Pons (tissue), 1 donor: ENCODE results near the gene ATRAID.

Experiments used
- DNase-seq: peaks from one replicate; pipeline ENCODE4 v3.0.0-alpha.2; 2016; ENCODE audit warnings: low spot score

Gene ATRAID

DNA sequence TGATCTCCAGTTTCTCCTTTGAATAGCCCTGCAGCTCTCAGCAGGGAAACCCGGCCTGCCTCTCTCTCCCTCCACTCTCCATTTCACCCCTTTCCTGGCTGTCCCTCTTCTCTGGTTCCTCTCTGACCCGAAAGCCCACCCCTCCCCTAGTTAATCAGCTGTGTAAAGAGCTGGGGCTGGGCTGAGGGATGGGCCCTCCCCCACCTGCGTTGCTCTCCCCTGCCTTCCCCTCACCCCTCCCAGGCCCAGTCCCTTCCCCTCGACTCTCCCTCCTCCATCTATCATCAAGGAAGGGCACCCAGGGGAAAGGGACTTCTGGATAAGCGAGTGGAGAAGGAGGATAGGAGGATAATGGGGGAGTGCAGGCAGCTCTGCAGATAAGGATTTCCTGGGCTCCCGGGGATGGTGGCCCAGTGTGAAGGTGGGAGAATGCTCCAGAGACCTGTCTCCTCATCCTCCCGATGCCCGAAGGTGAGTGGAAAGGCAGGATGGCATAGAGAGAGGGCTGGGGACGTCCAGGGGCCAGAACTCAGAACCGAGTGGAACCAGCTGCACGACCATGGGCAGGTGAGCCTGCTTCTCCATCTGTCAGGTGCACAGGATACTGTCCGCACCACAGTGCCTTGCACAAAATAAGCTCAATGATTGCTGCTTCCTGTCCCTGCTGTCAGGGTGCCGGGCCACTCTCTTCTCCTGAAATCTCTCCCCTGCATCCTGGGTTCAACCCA, 39.0 kb downstream of the ATRAID start:
- no peak for DNase-seq

- DNase-seq: no peak
Observed at GRCh38 chr2:27251766-27252165, 39.9 kb downstream of the ATRAID start.

DNA sequence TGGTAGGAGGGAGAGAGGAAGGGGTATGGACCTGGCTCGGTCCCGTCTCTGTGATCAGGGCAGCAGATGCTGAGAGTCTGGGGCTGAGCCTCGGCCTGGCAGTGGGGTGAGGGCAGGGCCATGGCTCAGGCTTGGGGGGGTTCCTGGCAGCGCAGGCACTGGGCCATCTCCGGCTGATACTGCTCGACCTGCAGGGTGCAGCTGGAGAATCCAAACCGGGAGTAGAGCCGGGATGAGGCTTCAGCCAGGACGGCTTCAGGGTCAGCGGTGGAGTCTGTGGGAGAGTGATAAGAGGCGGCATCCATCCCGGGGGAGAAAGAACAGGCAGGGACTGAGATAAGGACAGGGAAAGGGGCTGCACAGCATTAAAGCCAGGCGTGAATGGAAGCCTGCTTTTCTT, 43.3 kb downstream of the ATRAID start:
- DNase-seq: no peak

- no peak for DNase-seq
Observed at GRCh38 chr2:27255660-27256059, 43.8 kb downstream of the ATRAID start.

GRCh38 chr2:27256855-27257454, 45.1 kb downstream of the ATRAID start:
- no peak for DNase-seq

DNA sequence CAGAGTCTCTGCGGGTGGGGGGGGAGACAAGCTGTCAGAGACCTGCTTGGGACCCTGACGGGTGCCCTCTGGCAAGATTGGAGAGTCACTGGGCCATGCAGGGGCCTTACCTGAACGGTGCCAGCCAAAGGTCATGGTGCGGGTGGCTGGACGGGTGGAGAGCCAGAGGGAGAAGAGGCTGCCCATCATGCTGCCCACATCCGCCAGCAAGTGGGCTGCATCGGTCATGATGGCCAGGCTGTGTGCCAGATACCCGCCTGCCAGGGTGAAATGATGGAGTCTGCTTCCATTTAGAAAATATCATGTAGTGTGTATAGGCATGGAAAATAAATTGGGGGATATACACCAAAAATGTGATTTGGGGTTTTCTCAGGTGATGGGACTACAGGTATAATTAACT, 46.2 kb downstream of the ATRAID start:
- no peak for DNase-seq

DNA sequence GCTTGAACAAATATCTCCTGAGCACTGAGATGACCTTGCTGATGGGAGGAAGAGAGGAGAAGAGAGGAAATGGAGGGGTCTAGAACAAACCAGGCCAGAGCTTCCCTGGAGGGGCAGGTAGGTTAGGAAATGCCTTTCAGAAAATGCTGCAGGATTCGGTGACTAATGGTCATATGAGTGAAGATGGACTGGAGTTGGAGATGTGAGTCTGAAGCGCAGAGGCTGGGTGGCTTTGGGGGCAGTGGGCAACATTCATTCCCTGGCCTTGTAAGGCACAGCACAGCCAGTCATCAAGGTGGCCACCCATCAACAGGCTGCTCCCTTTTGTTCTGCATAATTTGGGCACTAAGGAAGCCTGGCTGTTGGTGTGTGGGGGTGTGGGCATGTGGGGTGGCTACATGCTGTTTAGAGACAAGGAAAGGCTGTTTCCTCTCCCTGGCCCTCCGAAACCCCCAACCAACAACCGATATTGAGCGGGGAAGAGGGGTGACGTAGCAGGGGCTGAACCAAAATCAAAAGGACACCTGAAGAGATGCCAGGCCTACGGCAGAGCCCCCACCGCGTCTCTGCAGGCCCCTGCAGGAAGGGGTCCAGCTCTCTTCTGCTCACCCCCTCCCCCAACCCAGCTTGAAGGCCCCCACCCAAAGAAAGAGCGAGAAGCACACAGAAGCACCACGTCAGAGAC, 49.5 kb downstream of the ATRAID start:
- no peak for DNase-seq

- DNase-seq: no peak
Observed at GRCh38 chr2:27261926-27262298, 50.1 kb downstream of the ATRAID start.

DNA sequence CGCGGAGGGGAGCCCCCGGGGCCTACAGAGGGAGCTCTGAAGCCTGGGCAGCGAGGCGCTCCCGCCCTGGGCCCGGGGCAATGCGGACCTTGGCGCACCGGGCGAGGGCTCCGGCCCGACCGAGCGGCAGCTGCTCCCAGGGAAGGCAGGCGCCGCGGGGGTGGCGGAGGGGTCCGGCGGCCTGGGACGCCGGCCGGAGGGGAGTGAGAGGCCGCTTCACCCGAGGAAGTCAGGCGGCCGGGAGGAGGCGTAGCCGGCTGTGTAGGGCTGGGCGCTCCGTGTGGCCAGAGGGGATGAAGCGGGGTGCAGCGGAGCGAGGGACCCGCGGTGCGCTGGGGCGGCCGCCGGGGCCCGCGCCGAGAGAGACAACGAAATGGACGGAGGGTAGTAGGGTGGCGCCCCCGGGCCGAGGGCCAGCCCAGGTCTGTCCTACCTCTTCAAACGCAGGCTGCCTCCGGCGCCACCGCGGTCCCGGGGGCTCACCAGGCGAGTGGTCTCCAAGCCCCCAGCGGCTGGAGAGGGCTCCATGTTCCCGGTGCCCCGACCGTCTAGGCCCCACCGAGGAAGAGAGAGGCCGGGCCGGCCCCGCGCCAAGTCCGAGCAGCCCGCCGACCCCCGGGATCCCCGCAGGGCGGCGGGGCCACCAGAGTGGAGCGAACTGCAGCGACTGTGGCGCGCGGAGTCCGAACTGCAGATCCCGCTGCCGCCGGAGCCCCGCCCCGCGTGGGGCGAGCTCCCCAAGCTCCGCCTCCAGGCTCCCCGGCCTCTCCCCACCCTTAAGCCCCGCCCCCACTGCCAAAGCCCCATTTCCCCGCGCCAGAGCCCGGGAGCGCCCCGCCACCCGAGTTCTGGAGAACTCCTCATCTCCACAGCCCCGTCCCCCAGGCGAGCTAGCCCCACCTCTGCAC, 50.8 kb downstream of the ATRAID start, which contains the start of gene SLC30A3:
TSS of gene SLC30A3 (minus strand) at position 669 of the 908 bp plus-strand sequence. CDS start at position 528, 141 bp downstream.
- DNase-seq: no peak

- no peak for DNase-seq
Observed at GRCh38 chr2:27263287-27264252, 51.7 kb downstream of the ATRAID start.

GRCh38 chr2:27264253-27264752, 52.5 kb downstream of the ATRAID start:
- no peak for DNase-seq

- DNase-seq: peak; percentile 12
Observed at GRCh38 chr2:27264753-27265535, 53.1 kb downstream of the ATRAID start.

DNA sequence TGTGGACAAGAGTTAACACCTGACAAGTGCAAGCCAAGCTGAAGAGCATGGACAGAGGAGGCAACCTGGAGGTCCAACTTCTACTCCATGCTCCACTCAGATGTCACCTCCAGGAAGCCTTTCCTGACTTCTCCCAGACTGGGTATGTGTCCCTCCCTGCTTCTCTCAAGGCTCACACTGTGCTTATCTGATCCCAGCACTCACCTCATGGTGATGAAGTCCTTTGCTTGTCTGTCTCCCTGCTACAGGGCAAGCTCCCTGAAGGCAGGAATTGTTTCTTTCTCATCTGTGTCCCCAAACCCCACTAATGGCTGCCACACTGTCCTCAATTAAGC, 53.7 kb downstream of the ATRAID start:
- no peak for DNase-seq
